ENCODE results near the gene MAP3K8. TPM values are rescaled to one million over a fixed set of nuclear protein-coding genes. Genes with fewer than 3 reads are reported as not detected.

Gene MAP3K8
- total and polyA plus RNA-seq, 2 of the 8 experiments (the other 6 are each of a cell fraction or from before 2014, with no cell fraction given) = 5.6 to 6.0 TPM

GRCh38 chr10:30396293-30396692 is 37.7 kb upstream of the MAP3K8 start:
- ChIA-PET CTCF (ENCODE audit: partially characterized antibody) (interaction anchor here (1.3 to 2.3 kb wide), 3 partner anchors 11 to 195 kb away, joined by 5 to 6 read pairs (median 6); no protein-coding TSS in a partner anchor), POLR2A (ENCODE audit: partially characterized antibody) (no interaction called here)
- H3K79me1 ChIP-seq (ENCODE audit: low read depth, low read length) = no peaks in the 10 kb centered on the region; the same call in 1 of the 2 replicates
- H3K79me2 ChIP-seq (ENCODE audit: control insufficient read depth in 1 of 2, insufficient read depth in 2 of 2, low read length in 2 of 2) = no peaks in the 10 kb centered on the region
- no peak for FAIRE-seq
- no peak overlapping the region for H3K14ac ChIP-seq (ENCODE audit: insufficient read length)
- H2BK15ac ChIP-seq (ENCODE audit: low read length) = no peak overlapping the region
- no peak overlapping the region for H3K23ac ChIP-seq (ENCODE audit: insufficient read length)
- H2AFZ ChIP-seq (ENCODE audit: low read length) = no peak overlapping the region
- no peak overlapping the region for H3K9ac ChIP-seq (replicated peaks in 1 of 4; ENCODE audit: extremely low read depth in 1 of 4, low read depth in 3 of 4, low read length in 3 of 4)
- no peak for TF ChIP-seq GABPA (IDR thresholded peaks at IDR 0.05; ENCODE audit: borderline replicate concordance, insufficient read depth, low read length)
- no peak for TF ChIP-seq CREB1 (IDR thresholded peaks at IDR 0.05)
- no peak overlapping the region for H3K18ac ChIP-seq (ENCODE audit: extremely low read depth, low read length)
- no peak overlapping the region for H2BK12ac ChIP-seq (ENCODE audit: low read depth, low read length)
- no peak overlapping the region for H3K4me3 ChIP-seq (ENCODE audit: extremely low read depth in 1 of 4, insufficient read depth in 2 of 4, low read depth in 3 of 4, low read length in 4 of 4)
- no peaks in the 10 kb centered on the region for H3K9me3 ChIP-seq (ENCODE audit: insufficient read depth in 2 of 2, low read depth in 1 of 2, low read length in 1 of 2)
- H3K36me3 ChIP-seq (ENCODE audit: control insufficient read depth in 2 of 4, insufficient read depth in 4 of 4, low read length in 3 of 4) = no peaks in the 10 kb centered on the region
- no peak overlapping the region for H4K5ac ChIP-seq (ENCODE audit: insufficient read length, low read depth, low read length)
- no peak for DNase-seq (ENCODE audit: low read depth in 1 of 2, low spot score in 2 of 2)
- H3K27ac ChIP-seq (ENCODE audit: low read depth, low read length) = no peak overlapping the region
- H2BK20ac ChIP-seq (ENCODE audit: low read length) = no peak overlapping the region
- no peak overlapping the region for H2BK120ac ChIP-seq (replicated peaks; ENCODE audit: low read depth, low read length)
- no peak overlapping the region for H3K4me2 ChIP-seq (ENCODE audit: insufficient read depth in 1 of 2, low read depth in 2 of 2, low read length in 2 of 2)
- no peak overlapping the region for H3K4ac ChIP-seq (replicated peaks; ENCODE audit: insufficient read length, low read depth, low read length)
- H4K20me1 ChIP-seq (replicated peaks in 1 of 2; ENCODE audit: control insufficient read depth in 1 of 2, insufficient read depth in 2 of 2, low read length in 2 of 2) = no peaks in the 10 kb centered on the region
- no peaks in the 10 kb centered on the region for H3K23me2 ChIP-seq (ENCODE audit: low read depth, low read length)
- H2AK5ac ChIP-seq (ENCODE audit: low read depth, low read length) = no peak overlapping the region
- no peak overlapping the region for H2BK5ac ChIP-seq (ENCODE audit: low read depth, low read length)
- H3K56ac ChIP-seq (replicated peaks; ENCODE audit: insufficient read length, low read depth, low read length) = no peak overlapping the region
- H4K91ac ChIP-seq (replicated peaks; ENCODE audit: insufficient read length, low read length) = no peak overlapping the region
- no peaks in the 10 kb centered on the region for H3K27me3 ChIP-seq (replicated peaks in 1 of 4; ENCODE audit: control insufficient read depth in 3 of 4, extremely low read depth in 1 of 4, insufficient read depth in 3 of 4, low read length in 3 of 4)
- peaks cover 0 to 2% (median 0%) of the 10 kb centered on the region in 4 experiments; a peak in 2 of 7 replicates for H3K4me1 ChIP-seq (replicated peaks in 1 of 4; ENCODE audit: control insufficient read depth in 3 of 4, insufficient read depth in 4 of 4, low read length in 3 of 4)
- 89% methylated on average over 3 of the region's 3 CpGs; no CpG with 5 or more reads in 1 of the 2 experiments for whole genome bisulfite sequencing, 2 experiments (ENCODE audit: extremely low coverage in 1 of 2, insufficient coverage in 1 of 2, insufficient read length in 1 of 2, insufficient replicate concordance in 2 of 2, low coverage in 1 of 2, low lambda C conversion rate in 2 of 2, missing lambda C conversion rate in 1 of 2)
- H4K8ac ChIP-seq (ENCODE audit: extremely low read depth, insufficient read depth, low read length) = no peak overlapping the region

All from H1 (cell line).